ENCODE results near the gene TRIM25. TPM values are rescaled to one million over a fixed set of nuclear protein-coding genes. Genes with fewer than 3 reads are reported as not detected.

Gene TRIM25
- total RNA-seq, 1 experiment from 2014 or later, result 85.6 TPM

DNA sequence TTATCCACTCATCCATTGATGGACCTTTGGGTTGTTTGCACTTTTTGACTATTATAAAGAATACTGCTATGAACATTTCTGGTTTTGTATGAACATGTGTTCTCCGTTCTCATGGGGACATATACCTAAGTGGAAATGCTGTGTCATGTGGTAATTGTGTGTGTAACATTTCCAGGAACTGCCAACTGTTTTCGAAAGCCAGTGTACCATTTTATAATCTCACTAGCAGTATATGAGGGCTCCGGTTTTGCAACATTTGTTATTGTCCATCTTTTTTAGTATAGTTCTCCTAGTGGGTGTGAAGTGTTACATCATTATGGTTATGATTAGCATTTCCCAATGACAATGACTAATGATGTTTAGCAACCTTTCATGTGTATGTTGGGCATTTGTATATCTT, 5.1 kb upstream of the TRIM25 start:
- Mint-ChIP-seq H3K36me3 (ENCODE audit: insufficient read depth, unreplicated experiment) (peaks cover 9% of the 10 kb centered on the region), H3K9me3 (ENCODE audit: unreplicated experiment) (peaks cover 11% of the 10 kb centered on the region), H3K4me1 (ENCODE audit: low read depth, unreplicated experiment) (peaks cover 23% of the 10 kb centered on the region), H3K4me3 (ENCODE audit: unreplicated experiment) (no peak overlapping the region), H3K27me3 (ENCODE audit: insufficient read depth, unreplicated experiment) (no peaks in the 10 kb centered on the region), H3K27ac (ENCODE audit: unreplicated experiment) (no peak overlapping the region)
- TF ChIP-seq, protein P1, sequence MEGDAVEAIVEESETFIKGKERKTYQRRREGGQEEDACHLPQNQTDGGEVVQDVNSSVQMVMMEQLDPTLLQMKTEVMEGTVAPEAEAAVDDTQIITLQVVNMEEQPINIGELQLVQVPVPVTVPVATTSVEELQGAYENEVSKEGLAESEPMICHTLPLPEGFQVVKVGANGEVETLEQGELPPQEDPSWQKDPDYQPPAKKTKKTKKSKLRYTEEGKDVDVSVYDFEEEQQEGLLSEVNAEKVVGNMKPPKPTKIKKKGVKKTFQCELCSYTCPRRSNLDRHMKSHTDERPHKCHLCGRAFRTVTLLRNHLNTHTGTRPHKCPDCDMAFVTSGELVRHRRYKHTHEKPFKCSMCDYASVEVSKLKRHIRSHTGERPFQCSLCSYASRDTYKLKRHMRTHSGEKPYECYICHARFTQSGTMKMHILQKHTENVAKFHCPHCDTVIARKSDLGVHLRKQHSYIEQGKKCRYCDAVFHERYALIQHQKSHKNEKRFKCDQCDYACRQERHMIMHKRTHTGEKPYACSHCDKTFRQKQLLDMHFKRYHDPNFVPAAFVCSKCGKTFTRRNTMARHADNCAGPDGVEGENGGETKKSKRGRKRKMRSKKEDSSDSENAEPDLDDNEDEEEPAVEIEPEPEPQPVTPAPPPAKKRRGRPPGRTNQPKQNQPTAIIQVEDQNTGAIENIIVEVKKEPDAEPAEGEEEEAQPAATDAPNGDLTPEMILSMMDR (IDR thresholded peaks at IDR 0.05; ENCODE audit: insufficient read depth in 1 of 2, low read depth in 1 of 2, low read length in 1 of 2, severe bottlenecking in 1 of 2, unreplicated experiment in 1 of 2), result no peak
- no peak for DNase-seq
- Histone ChIP-seq H3K4me3 (ENCODE audit: low read depth, low read length) (no peak overlapping the region), H3K27me3 (replicated peaks; ENCODE audit: control insufficient read depth, insufficient read depth, low read length) (no peaks in the 10 kb centered on the region), H3K36me3 (ENCODE audit: control insufficient read depth, insufficient read depth, low read length) (no peaks in the 10 kb centered on the region), H3K4me1 (peaks cover 14% of the 10 kb centered on the region), H3K9me3 (no peaks in the 10 kb centered on the region; the same call in 1 of the 2 replicates)
- intact Hi-C loops (cut with micrococcal nuclease; ENCODE audit: unreplicated experiment), result no loop called here
- no TSS peak for BruUV-seq (replicated peaks)
- ChIA-PET POLR2A (no interaction called here), CTCF (no interaction called here)

DNA sequence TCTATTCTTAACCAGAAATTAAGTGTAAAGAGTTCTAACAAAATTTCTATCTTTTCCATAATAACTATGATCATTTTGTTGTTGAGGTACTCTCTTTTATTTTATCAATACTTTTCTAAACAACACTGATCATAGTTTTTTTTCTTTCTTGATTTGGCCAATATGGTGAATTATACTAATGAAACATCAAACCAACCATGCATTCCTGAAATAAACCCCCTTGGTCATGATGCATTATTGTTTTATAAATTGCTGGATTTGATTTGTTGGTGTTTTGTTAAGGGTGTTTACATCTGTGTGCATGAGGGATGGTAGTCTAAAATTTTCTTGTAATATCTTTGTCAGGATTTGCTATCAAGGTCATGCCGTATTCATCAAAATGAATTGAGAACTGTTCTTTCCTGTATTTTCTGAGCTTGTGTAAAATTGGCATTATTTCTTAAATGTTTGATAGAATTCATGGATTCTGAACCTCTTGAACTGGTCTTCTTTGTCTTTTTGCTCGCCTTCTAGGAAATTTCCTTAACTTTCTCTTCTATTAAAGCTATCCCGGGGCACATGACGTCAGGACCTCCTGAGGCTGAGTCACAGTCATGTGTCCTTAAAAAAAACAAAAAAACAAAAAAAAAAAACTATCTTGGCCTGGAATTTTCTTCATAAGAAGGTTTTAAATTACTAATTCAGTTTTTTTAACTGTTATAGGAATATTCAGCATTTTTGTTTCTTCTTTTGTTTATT, 3.9 kb upstream of the TRIM25 start:
- Mint-ChIP-seq H3K36me3 (ENCODE audit: insufficient read depth, unreplicated experiment) (peaks cover 12% of the 10 kb centered on the region), H3K9me3 (ENCODE audit: unreplicated experiment) (peaks cover 11% of the 10 kb centered on the region), H3K4me3 (ENCODE audit: unreplicated experiment) (no peak overlapping the region), H3K4me1 (ENCODE audit: low read depth, unreplicated experiment) (peaks cover 23% of the 10 kb centered on the region), H3K27ac (ENCODE audit: unreplicated experiment) (no peak overlapping the region), H3K27me3 (ENCODE audit: insufficient read depth, unreplicated experiment) (no peaks in the 10 kb centered on the region)
- no peaks in the 10 kb centered on the region; the same call in 1 of the 2 replicates for H3K9me3 ChIP-seq
- no peaks in the 10 kb centered on the region for H3K27me3 ChIP-seq (replicated peaks; ENCODE audit: control insufficient read depth, insufficient read depth, low read length)
- DNase-seq, result no peak
- ChIA-PET POLR2A (no interaction called here), CTCF (no interaction called here)
- TF ChIP-seq, protein P1 (IDR thresholded peaks at IDR 0.05; ENCODE audit: insufficient read depth in 1 of 2, low read depth in 1 of 2, low read length in 1 of 2, severe bottlenecking in 1 of 2, unreplicated experiment in 1 of 2), result no peak
- intact Hi-C loops (cut with micrococcal nuclease; ENCODE audit: unreplicated experiment), result no loop called here
- no peak overlapping the region for H3K4me3 ChIP-seq (ENCODE audit: low read depth, low read length)
- BruUV-seq (replicated peaks), result no TSS peak
- H3K4me1 ChIP-seq, result peaks cover 14% of the 10 kb centered on the region
- H3K36me3 ChIP-seq (ENCODE audit: control insufficient read depth, insufficient read depth, low read length), result no peaks in the 10 kb centered on the region

DNA sequence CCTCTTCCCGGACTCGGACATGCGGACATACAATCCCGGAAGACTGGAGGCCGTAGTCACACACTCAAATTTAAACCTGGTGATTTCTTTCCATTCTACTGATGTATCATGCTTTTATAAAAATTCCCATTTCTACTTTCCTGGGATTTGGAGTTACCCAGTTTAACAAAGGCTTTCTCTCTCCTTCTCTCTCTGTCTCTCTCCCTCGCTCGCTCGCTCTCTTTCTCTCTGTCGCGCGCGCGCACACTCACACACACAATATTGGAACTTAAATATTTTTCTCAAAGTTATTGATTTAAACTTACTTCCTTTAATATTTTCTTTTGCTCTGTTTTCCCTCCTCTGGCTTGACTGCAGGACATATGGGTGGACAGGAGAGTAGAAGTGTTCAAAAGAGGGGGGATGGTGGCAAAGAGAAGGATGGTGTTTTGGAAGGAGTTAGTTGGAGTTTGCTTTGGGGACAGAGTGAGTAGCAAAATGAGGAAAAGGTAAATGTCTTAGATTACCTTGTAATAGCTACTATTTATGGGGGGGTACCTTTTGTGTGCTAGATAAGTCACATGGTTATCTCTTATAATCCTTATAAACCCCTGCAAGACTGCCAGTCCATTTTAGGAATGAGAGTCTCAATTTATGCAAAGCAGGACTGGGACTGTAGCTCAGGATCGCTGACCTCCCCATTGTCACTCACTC, 878 bp upstream of the TRIM25 start:
- Mint-ChIP-seq H3K27ac (ENCODE audit: unreplicated experiment) (peak overlapping the region; percentile 94), H3K4me3 (ENCODE audit: unreplicated experiment) (peak overlapping the region; percentile 98), H3K4me1 (ENCODE audit: low read depth, unreplicated experiment) (peaks cover 28% of the 10 kb centered on the region), H3K27me3 (ENCODE audit: insufficient read depth, unreplicated experiment) (no peaks in the 10 kb centered on the region), H3K36me3 (ENCODE audit: insufficient read depth, unreplicated experiment) (peaks cover 22% of the 10 kb centered on the region), H3K9me3 (ENCODE audit: unreplicated experiment) (peaks cover 6% of the 10 kb centered on the region)
- Histone ChIP-seq H3K36me3 (ENCODE audit: control insufficient read depth, insufficient read depth, low read length) (no peaks in the 10 kb centered on the region; the same call in 1 of the 2 replicates), H3K9me3 (no peaks in the 10 kb centered on the region), H3K4me1 (peaks cover 22% of the 10 kb centered on the region), H3K4me3 (ENCODE audit: low read depth, low read length) (peak overlapping the region; percentile 90), H3K27me3 (replicated peaks; ENCODE audit: control insufficient read depth, insufficient read depth, low read length) (no peaks in the 10 kb centered on the region)
- intact Hi-C loops (cut with micrococcal nuclease; ENCODE audit: unreplicated experiment), result loop anchor here (1.0 kb wide), 2 partner anchors 80 to 134 kb away; partner anchors contain the start of gene DGKE
- no peak for DNase-seq
- TF ChIP-seq, protein P1 (IDR thresholded peaks at IDR 0.05; ENCODE audit: insufficient read depth in 1 of 2, low read depth in 1 of 2, low read length in 1 of 2, severe bottlenecking in 1 of 2, unreplicated experiment in 1 of 2), result no peak
- ChIA-PET POLR2A (interaction anchor here (0.6 to 1.1 kb wide), 6 partner anchors 13 to 95 kb away, joined by 3 to 11 read pairs (median 4); partner anchors contain the start of genes C17orf67, DGKE and SCPEP1), CTCF (interaction anchor here (0.5 to 1.4 kb wide), 4 partner anchors 25 to 95 kb away, joined by 3 to 13 read pairs (median 4); partner anchors contain the start of gene COIL)
- BruUV-seq (replicated peaks), result no TSS peak
